GM19099 (cell line): ENCODE results near the gene CLEC18A.
"Not testable (repeated sequence)": the region's sequence is repeated elsewhere in the genome, so short reads cannot be mapped to it uniquely, and the experiment has no call there.

Experiments used
- POLR2A ChIP-seq: IDR thresholded peaks from 3 replicates; pipeline ENCODE4 v1.6.1; 2011; ENCODE audit warnings: low read depth; ENCODE audit not compliant: insufficient read length; ENCODE audit errors: extremely low read depth

Gene CLEC18A

DNA sequence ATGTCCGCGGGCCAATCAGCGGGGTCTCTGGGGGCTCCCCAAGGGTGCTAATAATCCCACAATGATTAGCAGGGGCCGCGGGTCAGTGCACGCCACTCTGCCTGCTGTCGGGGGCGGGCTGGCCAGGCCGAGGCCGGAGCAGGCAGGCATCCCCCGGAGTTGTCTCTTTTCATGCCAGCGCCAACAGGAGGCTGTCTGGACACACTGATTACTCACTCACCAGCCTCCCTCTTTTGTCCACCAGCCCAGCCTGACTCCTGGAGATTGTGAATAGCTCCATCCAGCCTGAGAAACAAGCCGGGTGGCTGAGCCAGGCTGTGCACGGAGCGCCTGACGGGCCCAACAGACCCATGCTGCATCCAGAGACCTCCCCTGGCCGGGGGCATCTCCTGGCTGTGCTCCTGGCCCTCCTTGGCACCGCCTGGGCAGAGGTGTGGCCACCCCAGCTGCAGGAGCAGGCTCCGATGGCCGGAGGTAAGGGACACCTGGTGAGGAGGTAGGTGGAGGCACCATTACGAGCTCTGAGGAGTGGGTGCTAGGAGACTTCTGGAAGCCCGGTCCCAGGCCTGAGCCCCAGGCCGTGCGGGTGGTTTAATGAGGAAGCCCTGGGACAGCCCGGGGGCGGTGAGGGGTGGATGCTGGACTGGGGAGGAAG lies at the start of gene CLEC18A:
Gene CLEC18A (plus strand): TSS at position 318 of the 655 bp plus-strand sequence. CDS start 33 bp downstream, at position 351.
- not testable (repeated sequence) for TF ChIP-seq POLR2A

DNA sequence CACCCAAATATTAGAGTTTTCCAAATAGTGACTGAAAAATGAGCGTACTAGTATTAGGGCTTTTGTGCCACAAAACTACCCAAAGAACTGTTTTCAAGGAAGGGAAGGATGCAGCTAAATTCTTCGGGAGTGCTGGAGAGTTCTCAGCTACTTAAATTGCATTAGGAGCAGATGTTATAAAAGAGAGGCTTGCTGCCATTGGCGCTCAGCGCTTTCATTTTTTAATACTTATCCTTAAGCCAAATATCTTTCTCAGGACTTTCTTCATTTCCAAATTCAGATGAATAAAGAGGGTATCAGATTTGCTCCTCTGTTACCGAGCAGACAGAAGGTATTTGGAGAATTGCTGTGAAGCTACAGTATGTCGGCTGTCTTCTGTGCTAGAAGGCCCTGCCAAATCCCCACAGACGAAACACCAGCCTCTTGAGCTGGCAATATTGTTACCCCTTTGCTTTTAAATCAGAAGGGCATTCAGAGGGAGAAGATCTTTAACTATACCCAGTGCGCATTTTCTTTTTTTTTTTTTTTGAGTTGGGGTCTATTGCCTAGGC lies 47.2 kb upstream of the CLEC18A start:
- no peak for TF ChIP-seq POLR2A

GRCh38 chr16:69904495-69905170 lies 46.5 kb upstream of the CLEC18A start:
- no peak for TF ChIP-seq POLR2A

DNA sequence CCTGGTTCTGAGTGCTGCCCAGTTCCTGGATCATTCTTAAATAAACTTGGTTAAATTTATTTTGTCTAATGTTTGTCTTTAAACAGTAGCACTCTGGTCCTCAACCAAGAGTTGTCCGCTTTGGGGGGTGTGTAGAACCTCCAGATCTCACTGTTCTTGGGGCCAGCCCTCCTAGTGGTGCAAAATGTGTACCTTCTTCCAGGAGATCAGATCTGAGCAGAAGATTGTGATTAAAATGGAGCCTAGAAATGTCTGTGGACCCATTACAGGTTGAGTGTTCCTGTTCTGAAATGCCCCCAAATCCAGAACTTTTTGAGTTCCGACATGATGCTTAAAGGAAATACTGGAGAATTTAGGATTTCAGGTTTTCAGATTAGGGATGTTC lies 46.0 kb upstream of the CLEC18A start:
- no peak for TF ChIP-seq POLR2A

DNA sequence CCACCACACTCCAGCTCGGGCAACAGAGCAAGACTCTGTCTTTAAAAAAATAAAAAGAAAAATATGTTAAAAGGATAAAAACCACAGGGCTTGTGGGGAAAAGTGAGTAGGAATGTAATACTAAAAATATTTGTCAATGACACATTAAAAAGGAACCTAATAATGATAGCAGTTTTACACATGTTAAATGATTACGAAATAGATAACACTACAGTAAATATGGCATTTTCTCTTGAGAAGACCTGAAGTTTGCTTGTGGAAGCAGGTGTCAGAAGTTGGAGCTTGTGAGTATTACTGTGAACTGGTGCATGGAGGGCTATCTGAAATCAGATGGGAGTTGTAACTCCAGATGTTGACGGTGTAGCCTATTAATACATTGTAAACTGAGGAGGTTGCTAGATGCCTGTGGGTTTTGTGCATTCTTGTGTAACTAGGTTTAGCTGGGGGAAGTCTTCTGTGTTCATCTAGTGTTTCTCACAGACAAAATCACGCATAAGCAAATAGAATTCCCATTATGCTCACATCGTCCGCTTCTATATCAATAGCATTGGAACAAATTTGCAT lies 44.2 kb upstream of the CLEC18A start:
- no peak for TF ChIP-seq POLR2A

- no peak for TF ChIP-seq POLR2A
Observed at GRCh38 chr16:69909043-69909442, 42.1 kb upstream of the CLEC18A start.

- TF ChIP-seq POLR2A, result no peak
Observed at GRCh38 chr16:69909760-69910159, 41.4 kb upstream of the CLEC18A start.

DNA sequence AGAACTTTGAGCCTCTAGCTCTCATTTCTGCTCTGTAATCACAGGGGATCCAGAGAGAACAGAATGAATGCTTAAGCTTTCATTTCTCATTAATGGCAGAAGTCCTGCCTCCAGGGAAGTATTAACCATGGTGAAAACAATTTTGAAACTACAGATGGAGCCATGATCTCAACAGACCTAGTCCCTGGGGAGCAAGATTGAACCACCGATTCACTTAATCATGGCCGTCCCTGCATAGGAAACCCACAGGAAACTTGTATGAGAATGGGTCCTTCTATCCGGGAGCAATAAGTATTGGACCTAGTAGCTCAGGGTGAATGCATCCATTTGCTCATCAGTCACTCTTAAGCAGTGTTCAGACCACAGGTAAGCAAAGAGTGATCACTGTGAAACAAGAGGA lies 40.2 kb upstream of the CLEC18A start:
- no peak for TF ChIP-seq POLR2A

- TF ChIP-seq POLR2A, result no peak
Observed at GRCh38 chr16:69916462-69916861, 34.7 kb upstream of the CLEC18A start.

- no peak for TF ChIP-seq POLR2A
Observed at GRCh38 chr16:69917311-69917710, 33.8 kb upstream of the CLEC18A start.

GRCh38 chr16:69917739-69918138 lies 33.4 kb upstream of the CLEC18A start:
- no peak for TF ChIP-seq POLR2A

- no peak for TF ChIP-seq POLR2A
Observed at GRCh38 chr16:69918241-69918640, 32.9 kb upstream of the CLEC18A start.

DNA sequence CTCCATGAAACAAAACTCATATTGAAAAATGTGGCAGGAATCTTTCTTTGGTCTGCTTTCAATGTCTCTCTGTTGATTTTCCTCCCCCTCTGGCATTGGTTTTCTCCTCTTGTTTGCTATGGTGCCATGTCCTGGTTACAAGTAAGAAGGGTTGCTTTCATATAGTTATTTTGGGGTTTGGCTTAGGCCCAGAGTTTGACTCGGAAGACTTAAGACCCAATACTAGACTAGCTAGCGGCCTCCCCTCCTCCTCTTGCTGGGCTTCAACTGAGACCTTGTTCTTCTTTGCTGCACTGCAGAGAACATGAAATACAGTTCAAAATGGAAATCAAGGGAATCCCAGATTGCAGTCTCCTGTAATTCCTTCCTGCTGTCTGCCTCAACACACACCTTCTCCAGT lies 30.0 kb upstream of the CLEC18A start:
- no peak for TF ChIP-seq POLR2A

- no peak for TF ChIP-seq POLR2A
Observed at GRCh38 chr16:69922200-69922599, 28.9 kb upstream of the CLEC18A start.

GRCh38 chr16:69924041-69924775 lies 26.9 kb upstream of the CLEC18A start:
- no peak for TF ChIP-seq POLR2A

DNA sequence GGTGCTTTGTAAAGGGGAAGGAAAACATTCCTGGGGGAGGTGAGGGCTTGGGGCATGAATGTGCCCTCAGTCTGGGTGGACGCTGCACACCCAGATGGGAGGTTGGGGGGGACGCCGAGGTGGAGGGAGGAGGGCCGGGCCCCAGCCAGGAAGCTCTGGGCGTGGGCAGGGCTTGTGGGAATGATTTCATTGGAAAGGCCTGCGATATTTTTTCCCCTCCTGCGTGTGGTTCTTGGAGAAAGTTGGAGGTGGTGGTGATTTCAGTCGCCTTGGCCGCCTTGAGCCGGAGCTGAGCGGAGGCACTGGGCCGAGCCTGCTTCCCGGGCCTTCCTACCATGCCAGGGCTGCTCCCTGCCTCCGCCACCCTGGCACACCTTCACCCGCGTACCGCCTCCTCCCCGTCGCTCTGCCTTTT lies 26.4 kb upstream of the CLEC18A start:
- TF ChIP-seq POLR2A, result no peak

DNA sequence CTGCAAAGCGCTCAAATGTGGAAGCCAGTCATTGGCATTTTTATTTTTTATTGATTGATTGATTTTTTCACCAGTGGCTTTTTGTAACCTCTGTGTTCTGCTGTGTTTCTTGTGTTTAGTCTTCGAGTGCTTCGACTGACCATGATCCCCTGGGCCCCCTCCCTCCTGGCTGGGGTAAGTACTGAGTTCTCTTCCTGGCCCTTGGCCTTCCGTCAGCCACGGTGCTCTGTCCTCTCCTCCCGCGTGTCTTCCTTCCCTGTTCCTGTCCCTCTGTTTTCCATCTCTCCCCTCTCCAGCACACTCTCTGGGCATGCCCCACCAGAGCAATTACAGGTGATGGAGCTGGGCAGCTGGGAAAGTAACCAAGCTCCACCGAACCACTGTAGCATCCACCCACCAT lies 25.8 kb upstream of the CLEC18A start:
- no peak for TF ChIP-seq POLR2A
